DMS 273 (cell line): ENCODE results near the gene P2RY10.
"Not testable (repeated sequence)": the region's sequence is repeated elsewhere in the genome, so short reads cannot be mapped to it uniquely, and the experiment has no call there.

Experiments used
- DNase-seq: peaks from one replicate; lab custom pipeline; 2025; ENCODE audit not compliant: unreplicated experiment; lab: John Stamatoyannopoulos, UW

P2RY10 gene, protein sequence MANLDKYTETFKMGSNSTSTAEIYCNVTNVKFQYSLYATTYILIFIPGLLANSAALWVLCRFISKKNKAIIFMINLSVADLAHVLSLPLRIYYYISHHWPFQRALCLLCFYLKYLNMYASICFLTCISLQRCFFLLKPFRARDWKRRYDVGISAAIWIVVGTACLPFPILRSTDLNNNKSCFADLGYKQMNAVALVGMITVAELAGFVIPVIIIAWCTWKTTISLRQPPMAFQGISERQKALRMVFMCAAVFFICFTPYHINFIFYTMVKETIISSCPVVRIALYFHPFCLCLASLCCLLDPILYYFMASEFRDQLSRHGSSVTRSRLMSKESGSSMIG

DNA sequence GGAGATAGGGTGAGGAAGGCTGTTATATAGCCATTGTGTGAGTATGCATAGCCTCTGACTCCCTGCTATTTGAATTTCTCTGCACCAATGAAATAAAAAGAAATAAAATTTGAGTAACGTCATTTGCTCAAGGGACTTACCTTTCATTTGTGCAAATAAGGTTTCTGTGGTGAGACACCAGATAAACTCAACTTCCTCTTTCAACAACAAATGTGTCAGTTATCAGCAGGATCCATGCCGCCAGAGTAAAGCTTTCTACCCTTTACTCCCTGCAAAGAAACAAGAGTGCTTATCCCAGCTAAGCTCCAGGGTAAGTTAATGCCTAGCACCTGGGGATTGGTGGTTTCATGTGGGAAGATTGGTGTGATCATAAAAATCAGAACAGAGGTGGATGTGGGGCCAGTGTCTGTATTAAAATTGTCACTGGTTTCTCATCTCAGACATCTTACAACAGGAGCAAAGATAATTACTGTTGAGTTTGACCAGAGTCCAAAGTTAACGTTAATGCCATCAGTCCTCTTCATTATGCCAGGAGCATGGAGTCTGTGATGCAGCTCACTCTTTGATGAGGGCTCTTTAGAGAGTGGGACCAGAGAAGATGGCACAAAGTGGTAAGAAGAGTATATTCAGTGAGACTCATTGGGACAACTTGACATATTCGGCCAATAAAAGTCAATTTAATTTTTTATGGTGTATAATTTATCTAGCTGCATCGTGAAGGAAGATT lies at the start of gene P2RY10:
TSS of gene P2RY10 (plus strand) at position 206 of the 727 bp plus-strand sequence. CDS start 15,130 bp downstream, outside the sequence.
- DNase-seq: no peak

DNA sequence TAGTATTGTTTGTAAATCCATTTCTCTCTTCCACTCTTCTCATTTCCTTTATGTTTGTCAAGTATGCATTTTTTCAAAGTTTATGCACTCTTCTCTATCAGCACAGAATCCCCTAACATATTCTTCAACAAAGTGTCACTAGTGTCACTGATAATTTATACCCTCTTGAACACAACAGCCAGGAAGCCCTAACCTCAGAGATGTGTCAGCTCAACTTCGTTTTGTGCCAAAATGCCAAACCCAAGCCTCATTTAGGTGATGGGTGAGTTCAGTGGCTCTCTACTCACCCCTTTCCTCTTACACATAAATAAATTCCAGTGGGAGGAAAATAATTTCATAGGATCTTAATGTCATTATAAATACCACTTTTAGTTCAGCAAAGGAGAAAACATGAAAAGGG lies 22.4 kb upstream of the P2RY10 start:
- DNase-seq: no peak

DNA sequence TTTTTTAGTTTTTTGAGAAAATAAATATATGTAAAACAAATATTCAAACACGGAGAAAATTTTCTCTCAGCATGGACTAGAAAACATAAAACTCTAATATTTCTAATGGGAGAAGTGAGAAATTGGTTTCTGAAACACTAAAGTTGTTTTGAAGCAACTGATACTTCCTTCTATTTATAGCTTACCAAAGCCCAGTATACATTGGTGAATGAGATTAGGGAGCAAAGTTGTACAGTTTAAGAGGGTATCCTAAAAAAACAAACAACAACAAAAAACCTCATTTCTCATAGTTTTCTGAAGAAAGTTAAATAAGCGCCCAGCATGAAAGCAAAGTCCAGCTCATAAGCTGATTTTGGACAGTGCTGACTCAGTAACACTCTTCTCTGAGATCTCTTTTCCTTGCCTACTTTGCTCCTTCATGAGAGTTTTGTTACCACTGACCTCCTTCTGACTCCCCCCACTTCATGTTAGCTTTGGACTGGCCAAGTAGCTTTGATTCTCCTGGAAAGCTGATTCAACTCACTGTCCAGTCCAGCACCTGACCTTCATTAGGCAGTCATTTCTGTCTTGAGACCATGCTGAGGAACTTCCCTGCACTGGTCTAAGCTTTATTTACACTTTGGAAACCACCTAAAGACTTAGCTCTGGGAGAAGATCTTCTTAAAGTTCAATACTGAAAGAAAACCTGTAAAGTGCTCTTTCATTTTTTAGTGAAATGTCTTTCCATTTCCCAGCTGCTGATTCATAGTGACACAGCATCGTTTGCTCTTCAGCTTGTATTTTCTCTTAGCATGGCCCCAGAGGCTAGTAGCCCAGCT lies 21.8 kb upstream of the P2RY10 start:
- DNase-seq: no peak

DNA sequence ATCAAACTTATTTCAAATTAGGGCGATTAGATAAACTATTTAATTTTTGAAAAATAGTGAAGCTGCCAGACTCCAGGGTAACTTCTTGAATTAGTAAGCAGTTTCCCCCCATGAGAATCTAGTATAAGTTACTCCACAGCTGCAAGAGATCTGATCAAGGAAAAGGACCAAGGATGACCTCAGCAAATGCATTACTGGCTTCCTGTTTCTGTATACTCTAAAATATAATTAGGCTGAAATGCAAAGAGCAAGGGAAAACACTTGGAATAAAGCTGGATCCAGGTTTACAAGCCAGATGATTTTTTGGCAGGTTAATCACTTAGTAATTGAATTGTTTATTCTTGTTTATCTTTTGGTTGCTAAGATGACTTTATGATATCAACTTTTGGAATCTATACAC lies 13.4 kb upstream of the P2RY10 start:
- no peak for DNase-seq

DNA sequence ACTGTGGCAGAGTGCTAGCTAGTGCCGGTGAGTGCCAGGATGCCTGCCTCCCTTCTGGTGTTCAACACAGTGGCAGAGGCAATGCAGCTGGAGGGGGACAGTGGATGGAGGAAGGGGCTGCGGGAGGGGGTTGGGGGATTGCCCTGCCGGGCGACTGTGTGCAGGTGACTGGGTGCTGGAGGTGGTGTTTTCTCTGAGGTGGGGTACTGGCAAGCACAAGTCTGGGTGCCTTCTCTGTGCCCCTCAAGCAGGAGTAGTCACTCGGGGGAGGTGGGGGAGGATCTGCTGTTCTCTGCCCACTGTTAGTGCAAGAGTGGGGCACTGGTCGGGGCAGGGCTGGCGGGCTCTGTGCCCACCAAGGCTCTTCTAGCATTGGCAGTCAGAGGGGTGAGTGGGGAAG lies 10.3 kb upstream of the P2RY10 start:
- no peak for DNase-seq

DNA sequence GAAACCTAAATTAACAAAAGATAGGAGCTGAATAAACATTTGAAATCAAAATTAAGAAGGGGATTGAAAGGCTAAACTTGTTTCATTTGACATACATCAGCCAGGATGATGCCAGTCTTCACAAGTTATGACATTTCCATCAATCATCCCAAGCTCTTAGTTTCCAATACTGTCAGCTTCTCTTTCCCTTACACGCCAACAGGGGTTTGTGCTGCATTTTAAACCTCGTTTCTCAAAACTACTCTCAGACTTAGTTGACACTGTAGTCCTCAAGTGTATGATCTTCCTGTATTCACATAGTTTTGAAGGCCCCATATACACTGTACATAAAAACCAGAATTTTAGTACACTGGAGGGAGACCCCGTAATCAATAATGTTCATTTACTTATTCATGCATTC lies 840 bp upstream of the P2RY10 start:
- no peak for DNase-seq

DNA sequence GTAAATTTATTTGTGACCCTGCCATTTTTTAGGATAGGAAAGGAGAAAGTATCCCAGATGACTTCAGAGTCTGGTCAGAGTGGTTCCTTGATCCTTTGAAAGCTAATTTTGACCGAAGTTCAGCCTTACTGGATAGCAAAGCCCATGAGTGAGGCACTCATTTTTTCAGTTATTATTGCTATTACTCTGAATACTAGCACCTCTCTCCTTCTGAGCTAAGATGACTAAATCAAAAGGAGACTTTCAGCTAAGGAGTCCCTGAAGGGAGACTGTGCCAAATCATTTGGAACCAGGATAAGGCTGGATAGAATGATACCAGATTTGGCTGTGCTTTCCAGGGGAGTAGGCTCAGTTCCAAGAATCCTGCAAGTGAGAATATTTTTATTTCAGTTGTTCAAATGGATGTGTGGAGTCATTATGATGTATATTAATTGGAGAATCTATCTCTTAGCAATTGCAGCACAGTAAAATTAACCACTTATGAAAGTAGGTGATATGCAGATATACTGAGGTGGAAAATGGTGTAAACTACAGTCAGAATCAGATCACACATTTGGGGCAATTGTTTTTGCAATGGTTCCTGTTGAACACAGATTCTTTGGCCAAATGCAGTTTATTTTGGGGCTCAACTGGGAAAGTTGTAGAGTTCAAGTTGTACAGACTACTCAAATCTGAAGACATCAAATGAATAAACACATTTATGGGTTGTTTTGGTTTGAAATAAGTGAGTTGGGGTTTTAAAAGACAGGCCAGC lies 1.2 kb downstream of the P2RY10 start:
- DNase-seq: no peak

DNA sequence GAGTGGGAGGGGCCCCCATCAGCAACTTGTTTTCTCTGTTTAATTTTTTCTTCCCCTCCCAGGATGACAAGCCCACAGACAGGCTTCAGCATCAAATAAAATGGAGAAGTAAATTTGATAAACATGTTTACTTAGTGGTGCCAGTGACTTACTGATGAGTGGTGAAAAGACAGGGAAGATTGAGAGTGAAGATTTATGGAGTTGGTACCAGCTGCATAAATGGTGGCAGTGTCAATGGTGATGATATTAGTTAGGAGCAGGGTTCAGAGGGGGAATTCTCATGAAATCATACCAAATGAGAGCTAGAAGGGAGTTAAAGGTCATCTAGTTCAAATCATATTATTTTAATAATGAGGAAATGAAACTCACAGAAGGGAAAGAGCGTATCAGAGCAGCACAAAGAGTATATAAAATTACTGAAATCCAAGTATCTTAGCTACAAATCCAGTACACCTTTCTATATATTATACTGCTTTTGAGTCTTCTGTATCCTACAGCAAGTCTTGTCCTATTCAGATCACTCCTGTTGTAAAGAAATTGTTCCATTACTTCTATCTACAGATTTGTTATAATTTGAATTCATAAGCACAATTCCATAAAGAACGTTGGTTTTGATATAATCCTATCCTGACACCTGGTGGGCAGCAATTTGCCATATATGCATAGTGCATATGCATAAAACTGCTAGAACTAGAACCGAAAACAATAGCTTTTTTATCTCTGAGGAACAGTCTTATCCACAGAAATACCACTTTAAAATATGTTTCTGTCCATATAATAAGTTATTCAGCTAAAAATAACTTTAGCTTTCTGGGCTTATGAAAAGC lies 5.0 kb downstream of the P2RY10 start:
- no peak for DNase-seq

DNA sequence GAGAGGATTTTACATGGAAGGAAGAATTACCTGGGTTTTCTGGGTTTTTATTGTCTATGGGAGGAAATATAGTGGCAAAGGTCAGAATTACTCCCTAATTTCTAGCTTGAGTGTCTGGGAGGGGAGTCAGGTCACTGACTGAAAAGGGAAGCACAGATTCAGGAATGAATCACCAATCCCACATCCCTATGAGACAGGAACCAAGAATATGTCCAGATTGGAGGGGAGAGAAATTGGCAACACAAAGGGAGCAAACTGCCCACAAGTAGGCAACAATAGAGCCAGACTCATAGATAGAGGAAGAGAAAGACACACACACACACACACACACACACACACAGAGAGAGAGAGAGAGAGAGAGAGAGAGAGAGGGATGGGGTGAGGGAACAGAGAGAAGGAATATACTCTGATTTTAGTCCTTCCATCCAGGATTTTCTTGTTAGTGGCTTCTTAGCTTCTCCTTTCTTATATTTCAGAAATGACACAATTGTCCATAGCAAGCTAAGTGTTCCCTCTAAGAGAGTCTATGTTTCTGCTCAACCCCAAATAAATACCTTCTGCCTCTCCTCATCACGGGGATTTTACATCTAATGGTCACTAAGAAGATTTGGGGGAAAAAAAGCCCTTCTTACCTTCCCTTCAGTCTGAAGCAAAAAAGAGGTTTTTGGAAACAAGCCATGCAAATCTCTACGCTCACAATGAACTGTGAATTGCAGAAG lies 12.0 kb downstream of the P2RY10 start:
- no peak for DNase-seq

DNA sequence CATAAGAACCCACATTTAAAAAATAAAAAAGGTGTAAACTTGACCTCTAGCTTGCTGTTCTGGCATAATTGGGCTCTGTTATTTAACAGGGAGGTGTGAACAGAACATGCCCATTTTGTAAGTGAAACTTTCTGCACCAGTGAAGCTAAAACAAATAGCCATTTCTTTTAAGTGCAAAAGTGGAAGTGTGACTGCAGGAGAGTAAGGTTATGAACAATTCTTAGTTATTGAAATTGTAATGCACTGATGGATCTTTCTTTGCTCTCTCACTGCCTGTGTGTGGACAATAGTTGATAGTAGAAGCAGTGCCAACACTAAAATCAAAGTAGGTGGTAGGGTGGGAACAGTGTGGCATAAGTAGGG lies 12.6 kb downstream of the P2RY10 start:
- DNase-seq: no peak

DNA sequence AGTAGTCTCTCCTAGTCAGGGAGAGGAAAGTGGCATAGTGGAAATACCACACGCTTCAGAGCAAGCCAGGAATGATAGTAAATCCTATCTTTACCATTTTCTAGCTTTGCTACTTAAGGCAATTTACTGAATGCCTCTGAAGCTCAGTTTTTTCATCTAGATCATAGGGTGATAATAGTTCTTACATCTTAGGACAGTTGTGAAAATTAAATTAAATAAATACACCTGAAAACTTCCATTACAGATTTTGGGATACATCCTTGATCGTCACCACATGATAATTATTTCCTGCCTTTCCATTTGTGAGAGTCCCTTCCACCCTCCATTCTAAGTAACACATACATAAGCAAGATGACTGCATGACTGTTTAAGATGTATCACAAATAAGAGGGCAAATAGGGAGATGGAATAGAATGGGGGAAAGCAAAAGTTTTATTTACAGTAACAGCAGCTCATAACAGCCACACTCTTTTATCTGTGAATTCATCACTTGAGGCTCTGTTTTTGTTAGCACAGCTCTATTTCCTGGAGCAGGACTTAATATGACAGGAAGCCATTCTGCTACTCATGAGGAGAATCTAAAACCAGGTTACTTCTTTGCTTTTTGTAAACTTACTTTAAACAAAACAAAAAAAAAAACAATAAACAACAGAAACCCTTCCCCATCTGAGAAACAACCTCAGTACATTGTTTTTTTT lies 13.4 kb downstream of the P2RY10 start:
- DNase-seq: no peak

DNA sequence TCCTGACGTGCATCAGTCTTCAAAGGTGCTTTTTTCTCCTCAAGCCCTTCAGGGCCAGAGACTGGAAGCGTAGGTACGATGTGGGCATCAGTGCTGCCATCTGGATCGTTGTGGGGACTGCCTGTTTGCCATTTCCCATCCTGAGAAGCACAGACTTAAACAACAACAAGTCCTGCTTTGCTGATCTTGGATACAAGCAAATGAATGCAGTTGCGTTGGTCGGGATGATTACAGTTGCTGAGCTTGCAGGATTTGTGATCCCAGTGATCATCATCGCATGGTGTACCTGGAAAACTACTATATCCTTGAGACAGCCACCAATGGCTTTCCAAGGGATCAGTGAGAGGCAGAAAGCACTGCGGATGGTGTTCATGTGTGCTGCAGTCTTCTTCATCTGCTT lies 15.7 kb downstream of the P2RY10 start:
- no peak for DNase-seq

DNA sequence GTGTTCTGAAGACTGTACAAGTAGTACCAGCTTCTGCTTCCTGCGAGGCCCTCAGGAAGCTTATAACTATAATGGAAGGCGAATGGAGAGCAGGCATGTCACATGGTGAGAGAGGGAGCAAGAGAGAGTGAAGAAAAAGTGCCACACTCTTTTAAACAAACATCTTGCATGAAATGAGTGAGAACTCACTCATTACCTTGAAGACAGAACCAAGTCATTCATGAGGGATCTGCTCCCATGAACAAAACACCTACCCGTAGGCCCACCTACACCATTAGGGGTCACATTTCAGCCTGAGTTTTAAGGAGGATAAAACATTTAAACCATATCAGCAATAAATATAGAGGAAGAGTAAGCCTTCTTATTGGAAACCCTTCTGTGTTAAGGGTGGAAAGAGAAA lies 19.4 kb downstream of the P2RY10 start:
- DNase-seq: no peak

DNA sequence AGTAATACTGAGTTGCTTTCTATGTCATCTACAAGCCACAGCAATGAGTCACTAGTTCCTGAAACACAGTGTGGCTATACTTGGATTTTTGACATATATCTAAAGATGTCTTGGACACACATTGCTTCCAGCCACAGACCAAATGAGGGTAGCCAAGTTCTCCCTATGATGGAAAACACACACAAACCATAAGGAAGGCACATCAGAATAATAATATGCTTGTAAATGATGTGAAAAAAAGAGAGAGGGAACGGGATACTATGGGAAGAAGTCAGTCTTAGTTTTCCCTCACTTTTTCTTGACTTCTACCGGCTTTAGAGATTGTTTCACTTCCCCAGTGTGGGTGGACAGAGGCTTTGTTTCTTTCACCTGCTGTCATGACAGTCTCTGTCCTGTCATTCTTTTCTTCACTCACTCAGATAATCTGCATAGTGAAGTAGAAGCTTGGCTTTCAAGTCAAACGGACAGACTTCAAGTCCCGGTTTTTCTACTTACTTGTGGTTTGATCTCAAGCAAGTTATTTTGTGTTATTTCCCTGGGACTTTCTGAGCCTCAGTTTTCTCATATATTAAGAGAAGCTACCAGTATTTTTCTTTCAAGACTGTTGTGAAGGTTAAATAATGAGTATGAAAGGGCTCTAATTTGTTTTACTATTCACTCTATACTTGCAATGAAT lies 34.7 kb downstream of the P2RY10 start:
- no peak for DNase-seq

DNA sequence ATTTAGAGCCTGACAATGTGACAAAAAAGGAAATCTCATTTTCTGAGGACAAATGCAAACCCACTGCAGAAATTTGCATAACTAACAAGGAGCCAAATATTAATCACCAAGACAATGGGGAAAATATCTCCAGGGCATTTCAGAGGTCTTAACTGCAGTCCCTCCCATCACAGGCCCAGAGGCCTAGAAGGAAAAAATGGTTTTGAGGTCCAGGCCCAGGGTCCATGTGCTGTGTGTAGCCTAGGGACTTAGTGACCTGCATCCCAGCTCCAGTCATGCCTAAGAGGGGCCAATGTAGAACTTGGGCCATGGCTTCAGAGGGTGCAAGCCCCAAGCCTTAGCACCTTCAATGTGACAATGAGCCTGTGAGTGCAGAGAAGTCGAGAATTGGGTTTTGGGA lies 44.2 kb downstream of the P2RY10 start:
- no peak for DNase-seq

DNA sequence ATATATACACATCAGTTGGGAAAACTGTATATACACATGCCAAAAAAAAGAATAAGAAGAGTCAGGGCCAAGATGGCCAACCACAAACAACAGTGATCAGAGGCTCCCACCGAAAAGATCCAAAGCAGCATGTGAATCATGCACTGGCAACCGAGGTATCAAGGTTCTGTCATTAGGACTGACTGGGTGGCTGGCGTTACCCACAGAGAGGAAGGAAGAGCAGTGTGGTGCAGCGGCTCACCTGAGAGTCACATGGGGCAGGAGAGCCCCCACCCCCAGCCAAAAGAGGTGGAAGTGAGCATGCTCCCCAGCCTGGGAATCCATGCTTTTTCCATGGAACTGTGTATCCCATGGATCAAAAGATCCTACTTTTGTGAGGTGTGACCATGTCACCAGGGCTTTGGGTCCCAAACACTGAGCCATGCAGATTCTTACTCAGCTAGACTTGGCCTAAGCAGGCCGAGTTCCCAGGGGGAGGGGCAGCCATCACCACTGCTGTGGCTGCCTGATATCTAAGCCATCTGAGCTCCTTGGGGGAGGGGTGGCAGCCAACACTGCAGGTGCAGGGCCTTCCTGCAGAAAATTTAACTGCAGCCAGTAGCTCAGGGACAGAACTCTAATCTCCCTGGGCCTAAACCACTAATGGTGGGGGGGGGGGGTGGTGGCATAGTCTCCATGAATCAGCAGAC lies 52.8 kb downstream of the P2RY10 start:
- no peak for DNase-seq

DNA sequence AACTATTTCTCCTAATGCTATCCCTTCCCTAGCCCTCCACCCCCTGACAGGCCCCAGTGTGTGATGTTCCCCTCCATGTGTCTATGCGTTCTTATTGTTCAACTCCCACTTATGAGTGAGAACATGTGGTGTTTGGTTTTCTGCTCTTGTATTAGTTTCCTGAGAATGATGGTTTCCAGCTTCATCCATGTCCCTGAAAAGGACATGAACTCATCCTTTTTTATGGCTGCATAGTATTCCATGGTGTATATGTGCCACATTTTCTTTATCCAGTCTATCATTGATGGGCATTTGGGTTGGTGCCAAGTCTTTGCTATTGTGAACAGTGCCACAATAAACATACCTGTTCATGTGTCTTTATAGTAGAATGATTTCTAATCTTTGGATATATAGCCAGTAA lies 62.3 kb downstream of the P2RY10 start:
- not testable (repeated sequence) for DNase-seq
